HG03135 (cell line): Measurements from ENCODE around the gene PRDM15.

Experiments used
- ATAC-seq: cut with Tn5 transposase; IDR thresholded peaks from one replicate; pipeline ENCODE4 v1.9.1; 2021; ENCODE audit warnings: mild to moderate bottlenecking, moderate library complexity; ENCODE audit not compliant: unreplicated experiment

The PRDM15 gene

DNA sequence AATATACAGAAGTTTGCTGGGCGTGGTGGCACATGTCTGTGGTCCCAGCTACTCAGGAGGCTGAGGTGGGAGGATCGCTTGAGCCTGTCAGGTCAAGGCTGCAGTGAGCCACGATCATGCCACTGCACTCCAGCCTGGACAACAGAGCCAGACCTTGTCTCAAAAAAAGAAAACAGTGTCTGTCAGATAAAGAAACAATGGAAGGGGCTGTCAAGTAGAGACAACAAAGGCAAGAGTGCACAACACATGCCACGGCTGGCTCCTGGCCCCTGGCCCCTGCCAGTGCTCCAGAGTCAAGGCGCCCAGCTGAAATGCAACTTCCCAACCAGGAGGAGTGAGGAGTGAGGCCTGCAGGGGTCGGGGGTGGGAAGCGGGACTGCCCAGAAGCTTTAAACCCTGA, 32.6 kb downstream of the PRDM15 start:
- ATAC-seq, result no peak

GRCh38 chr21:41846033-41846317, 33.2 kb downstream of the PRDM15 start:
- no peak for ATAC-seq

- no peak for ATAC-seq
Measured at GRCh38 chr21:41845310-41846032, 33.7 kb downstream of the PRDM15 start.

GRCh38 chr21:41843584-41843983, 35.6 kb downstream of the PRDM15 start:
- no peak for ATAC-seq

GRCh38 chr21:41840880-41841279, 38.3 kb downstream of the PRDM15 start:
- ATAC-seq, result no peak

DNA sequence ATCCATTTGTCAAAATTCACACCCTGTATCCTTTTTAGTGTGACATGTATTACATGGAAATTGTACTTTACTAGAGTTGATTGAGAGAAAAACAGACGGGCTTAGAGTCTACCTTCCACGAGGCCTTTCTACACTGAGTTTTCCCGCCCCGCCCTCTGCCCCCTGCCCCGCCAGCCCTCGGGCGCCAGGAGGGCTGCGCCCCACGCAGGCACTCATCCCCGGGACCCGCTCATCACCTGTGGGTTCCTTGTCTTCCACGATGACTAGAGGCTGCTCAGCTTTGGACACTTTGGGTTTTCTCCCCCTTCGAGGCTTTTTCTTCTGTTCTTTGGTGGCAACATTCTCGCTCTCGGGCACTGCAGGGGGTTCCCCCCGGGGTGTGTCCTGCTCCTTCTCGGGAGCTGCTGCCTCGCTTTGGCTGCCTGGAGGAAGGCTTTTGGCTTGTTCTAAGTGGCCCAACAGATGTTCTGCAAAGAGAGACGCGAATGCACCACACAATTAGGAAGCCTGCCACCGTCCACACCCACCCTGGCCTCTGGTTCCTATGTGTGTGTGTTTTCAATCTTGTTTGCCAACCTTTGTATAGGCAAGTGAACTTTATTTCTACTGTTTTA, 39.6 kb downstream of the PRDM15 start:
- ATAC-seq, result no peak

- ATAC-seq, result no peak
Measured at GRCh38 chr21:41837756-41838297, 41.3 kb downstream of the PRDM15 start.

GRCh38 chr21:41836166-41837015, 42.8 kb downstream of the PRDM15 start:
- ATAC-seq, result no peak

DNA sequence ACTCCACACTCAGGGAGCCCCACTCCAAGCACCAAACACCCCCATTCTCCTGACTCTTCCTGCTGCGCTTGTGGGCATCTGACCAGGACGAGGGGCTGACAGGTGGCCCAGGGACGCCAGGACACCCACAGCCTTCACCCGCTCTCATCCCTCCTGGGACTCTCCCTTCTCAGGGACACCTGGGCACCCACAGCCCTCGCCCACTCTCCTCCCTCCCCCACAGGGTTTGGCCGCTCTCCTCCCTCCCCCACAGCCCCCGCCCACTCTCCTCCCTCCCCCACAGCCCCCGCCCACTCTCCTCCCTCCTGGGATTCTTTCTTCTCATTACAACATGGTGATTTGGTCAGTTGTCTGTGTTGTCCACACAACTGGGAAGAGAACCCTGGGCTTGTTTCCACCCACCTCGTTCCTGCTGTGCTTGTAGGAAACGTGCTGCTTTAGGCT, 43.4 kb downstream of the PRDM15 start:
- ATAC-seq, result no peak

DNA sequence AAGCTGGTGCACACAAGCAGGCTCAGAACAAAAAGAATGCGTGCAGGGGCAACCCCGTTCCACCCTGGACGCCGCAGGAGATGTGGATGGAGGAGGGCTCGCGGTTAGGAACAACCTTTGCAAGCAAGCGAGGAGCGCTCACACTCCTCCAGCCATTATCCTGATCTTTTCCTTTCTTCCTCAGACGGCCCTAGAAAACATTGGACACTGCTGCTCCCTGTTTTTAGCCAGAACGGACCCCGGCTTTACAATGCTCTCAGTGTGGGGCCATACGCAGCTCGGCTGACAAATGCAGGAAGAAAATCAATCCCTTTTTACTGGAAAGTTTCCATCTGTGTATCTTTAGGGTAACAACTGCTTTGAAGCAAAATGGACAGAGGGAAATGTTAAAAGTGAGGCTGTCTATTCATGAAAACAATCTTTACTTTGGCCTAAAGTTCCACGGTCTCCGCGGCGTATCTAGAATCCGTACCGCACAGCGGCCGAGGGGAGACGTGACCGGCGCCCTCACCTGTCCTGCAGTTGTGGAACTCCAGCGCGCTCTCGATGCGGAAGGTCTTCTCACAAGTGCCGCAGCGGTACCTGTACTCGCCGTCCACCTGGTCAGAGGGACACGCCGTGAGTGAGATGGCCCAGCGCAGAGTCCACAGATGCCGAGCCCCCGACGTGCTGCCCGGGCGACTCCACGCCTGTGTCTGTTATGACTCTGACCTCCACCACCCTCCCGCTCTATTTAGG, 44.0 kb downstream of the PRDM15 start:
- ATAC-seq, result no peak

- ATAC-seq, result no peak
Measured at GRCh38 chr21:41834252-41834925, 44.8 kb downstream of the PRDM15 start.

DNA sequence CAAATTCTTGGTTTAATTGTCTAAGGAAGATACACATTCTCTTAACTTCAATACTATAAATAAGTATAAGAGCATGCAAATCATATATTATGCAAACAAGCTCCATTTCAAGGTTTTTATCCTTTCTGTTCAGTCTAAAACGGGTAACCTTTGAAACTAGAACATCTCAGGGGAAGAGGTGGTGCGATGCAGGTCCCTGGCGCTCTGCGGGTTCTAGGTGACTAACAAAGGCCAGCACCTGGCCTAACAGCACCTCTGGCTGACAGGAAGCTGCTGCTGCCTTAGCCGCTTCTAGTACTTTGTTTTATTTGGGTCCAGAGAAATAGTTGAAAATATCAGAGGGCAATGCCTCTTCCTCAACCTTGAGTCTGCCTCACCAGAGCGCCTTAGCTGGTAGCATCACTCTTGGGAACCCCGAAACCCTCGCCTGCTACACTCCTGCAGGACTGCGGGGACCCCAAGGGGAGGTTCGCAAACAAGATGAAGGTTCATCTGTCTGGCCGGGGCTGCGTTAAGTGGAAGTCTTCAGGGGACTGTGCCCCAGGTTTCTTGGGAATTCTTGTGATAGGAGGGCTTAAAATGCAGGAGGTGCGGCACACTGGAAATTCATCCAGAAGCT, 45.5 kb downstream of the PRDM15 start:
- peak; percentile 53 for ATAC-seq

DNA sequence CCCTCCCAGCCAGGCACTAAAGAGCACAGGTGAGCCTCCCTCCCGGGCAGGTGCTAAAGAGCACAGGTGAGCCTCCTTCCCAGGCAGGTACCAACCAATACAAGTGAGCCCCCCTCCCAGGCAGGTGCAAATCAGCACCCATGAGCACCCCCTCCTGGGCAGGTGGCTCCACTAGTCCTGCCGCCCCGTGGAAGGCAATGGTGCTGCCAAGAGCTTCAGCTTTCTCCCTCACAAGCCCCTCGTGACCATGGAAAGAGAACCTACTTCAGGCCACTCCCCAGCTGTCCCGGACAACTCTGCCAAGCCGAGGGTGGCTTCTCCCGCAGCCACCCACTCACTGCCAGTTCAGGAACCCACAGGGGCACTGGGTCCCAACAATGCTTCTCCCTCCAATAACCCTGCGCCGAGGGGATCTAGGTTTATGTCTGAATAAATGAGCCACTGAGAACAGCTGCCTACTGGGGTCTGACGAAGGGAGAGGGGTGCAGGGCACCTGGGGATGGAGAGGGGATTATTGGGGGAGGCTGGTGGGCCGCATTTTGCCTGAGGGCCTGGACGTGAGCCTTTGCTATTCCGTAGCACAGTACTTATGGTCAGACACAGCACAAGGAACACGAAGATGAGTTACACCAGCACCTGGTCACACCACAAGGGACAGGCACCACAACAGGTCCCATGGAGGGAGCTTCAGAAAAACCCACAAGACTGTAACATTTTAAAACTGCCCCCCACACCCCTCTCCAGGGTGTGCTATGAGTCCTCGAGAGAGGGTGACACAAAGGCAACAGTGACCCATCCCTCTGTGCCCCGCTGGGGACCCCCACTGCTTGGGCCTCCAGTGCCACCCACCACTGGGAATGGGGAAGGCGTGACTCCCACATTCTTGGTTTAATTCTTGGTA, 46.3 kb downstream of the PRDM15 start:
- peak; percentile 53 for ATAC-seq

GRCh38 chr21:41831866-41832595, 47.1 kb downstream of the PRDM15 start:
- ATAC-seq, result no peak

DNA sequence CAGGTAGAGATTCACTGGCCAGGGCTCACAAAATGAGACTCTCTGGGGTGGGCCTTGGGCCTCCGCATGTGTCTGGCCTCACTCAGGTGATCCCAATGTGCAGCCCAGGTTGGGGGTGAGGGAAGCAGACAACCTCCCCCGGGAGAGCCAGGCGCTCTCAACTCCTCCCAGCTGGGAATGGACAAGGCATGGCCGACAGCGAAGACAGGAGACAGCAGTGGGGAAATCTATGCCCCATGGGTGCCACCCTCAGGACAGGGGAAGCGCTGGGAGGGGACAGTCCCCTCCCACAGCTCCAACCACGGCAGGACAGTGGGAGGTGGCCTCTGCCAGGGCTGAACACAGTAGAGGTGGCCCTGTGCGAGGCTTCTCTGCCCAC, 47.7 kb downstream of the PRDM15 start:
- ATAC-seq, result no peak

DNA sequence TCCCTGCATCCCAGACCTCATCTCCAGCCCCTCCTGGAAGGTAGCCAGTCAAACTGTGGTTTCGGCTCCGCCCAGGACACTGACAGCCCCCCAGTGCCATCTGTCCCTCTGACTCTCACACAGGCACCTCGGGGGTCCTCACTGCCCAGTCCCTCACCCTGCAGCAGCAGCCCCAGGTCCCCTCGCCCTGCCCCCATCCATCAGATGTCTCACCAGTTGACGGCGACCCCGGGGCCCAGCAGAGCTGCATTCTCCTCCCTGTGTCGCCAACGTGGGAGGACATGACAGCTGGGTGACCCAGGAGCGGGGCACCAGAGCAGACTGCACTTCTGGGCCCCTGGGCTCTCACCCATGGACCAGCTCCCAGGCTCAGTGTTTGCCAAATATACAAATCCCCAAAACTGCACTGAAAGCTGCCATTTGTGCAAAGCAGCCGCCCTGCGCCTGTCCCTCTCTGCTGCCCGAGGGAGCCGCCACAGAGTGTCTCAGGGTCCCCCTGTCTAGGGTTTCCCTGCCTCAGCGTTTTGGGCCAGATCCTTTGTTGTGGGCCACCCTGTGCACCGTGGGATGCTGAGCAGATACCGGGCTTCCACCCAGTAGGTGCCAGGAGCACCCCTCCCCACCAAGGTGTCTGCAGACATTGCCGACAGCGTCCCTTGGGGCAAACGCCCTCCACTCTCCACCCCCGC, 48.2 kb downstream of the PRDM15 start:
- ATAC-seq, result no peak

DNA sequence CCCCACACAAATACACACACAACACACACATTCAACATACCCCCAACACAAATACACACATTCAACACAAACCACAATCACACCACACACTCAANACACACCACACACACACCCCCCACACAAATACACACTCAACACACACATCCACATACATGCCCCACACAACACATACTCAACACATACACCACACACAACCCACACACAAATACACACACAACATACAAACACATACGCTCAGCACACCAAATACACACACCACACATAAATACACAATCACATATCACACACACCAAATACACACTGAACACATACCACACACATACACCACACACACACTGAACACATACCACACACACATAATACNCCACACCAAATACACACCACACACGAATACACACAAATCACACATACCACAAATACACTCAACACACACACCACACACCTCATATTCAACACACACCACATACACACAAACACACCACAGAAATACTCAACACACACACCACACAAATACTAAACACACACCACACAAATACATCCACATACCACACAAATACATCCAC, 48.9 kb downstream of the PRDM15 start:
- no peak for ATAC-seq
